Umbilical cord (tissue), 2 donors: ENCODE data around the gene SPAG17. TPM values are rescaled to one million over a fixed set of nuclear protein-coding genes. Genes with fewer than 3 reads are reported as not detected.

Experiments
- DNase-seq: peaks from one replicate; pipeline ENCODE4 v3.0.0-alpha.2; 2015; ENCODE audit warnings: low spot score
- total RNA-seq: library from RNA; depleted of rRNA; stranded (reverse); fragments of >200 nt; gene quantifications from one replicate; pipeline ENCODE4 v1.2.3, GENCODE V29; 2014; ENCODE audit warnings: low replicate concordance; ENCODE audit not compliant: insufficient read depth

SPAG17 gene
- total RNA-seq, 1 donor from 2014 or later, result 4.1 TPM

GRCh38 chr1:118169016-118169415, 16.0 kb downstream of the SPAG17 start:
- DNase-seq, result no peak

GRCh38 chr1:118160806-118161205, 24.2 kb downstream of the SPAG17 start:
- DNase-seq, result no peak

- no peak for DNase-seq
Observed at GRCh38 chr1:118159569-118159968, 25.5 kb downstream of the SPAG17 start.

- peak; percentile 24 for DNase-seq
Observed at GRCh38 chr1:118158924-118159323, 26.1 kb downstream of the SPAG17 start.

- no peak for DNase-seq
Observed at GRCh38 chr1:118157506-118157905, 27.5 kb downstream of the SPAG17 start.

- no peak for DNase-seq
Observed at GRCh38 chr1:118155106-118155505, 29.9 kb downstream of the SPAG17 start.

GRCh38 chr1:118154220-118154619, 30.8 kb downstream of the SPAG17 start:
- peak; percentile 9 for DNase-seq

- peak; percentile 67 for DNase-seq
Observed at GRCh38 chr1:118151312-118151937, 33.6 kb downstream of the SPAG17 start.

- no peak for DNase-seq
Observed at GRCh38 chr1:118149799-118150198, 35.2 kb downstream of the SPAG17 start.

- DNase-seq, result no peak
Observed at GRCh38 chr1:118148034-118148433, 37.0 kb downstream of the SPAG17 start.

- DNase-seq, result peak; percentile 10
Observed at GRCh38 chr1:118147522-118147921, 37.5 kb downstream of the SPAG17 start.

- no peak for DNase-seq
Observed at GRCh38 chr1:118145721-118146120, 39.3 kb downstream of the SPAG17 start.

- no peak for DNase-seq
Observed at GRCh38 chr1:118144684-118145083, 40.3 kb downstream of the SPAG17 start.

GRCh38 chr1:118143831-118144230, 41.2 kb downstream of the SPAG17 start:
- DNase-seq, result no peak

- no peak for DNase-seq
Observed at GRCh38 chr1:118143121-118143520, 41.9 kb downstream of the SPAG17 start.

- DNase-seq, result no peak
Observed at GRCh38 chr1:118142546-118142945, 42.5 kb downstream of the SPAG17 start.

- DNase-seq, result no peak
Observed at GRCh38 chr1:118137900-118138299, 47.1 kb downstream of the SPAG17 start.

- DNase-seq, result peak; percentile 83
Observed at GRCh38 chr1:118136187-118136941, 48.7 kb downstream of the SPAG17 start.

- DNase-seq, result no peak
Observed at GRCh38 chr1:118132000-118132399, 53.0 kb downstream of the SPAG17 start.

- no peak for DNase-seq
Observed at GRCh38 chr1:118128761-118129160, 56.3 kb downstream of the SPAG17 start.

GRCh38 chr1:118124064-118124463, 61.0 kb downstream of the SPAG17 start:
- no peak for DNase-seq

- no peak for DNase-seq
Observed at GRCh38 chr1:118123116-118123839, 61.8 kb downstream of the SPAG17 start.
